CD14-positive monocyte (primary cell): Measurements from ENCODE around the gene IRF2. TPM values are rescaled to one million over a fixed set of nuclear protein-coding genes. Genes with fewer than 3 reads are reported as not detected.
A peak's percentile ranks its signal among the peaks of the same experiment; 100 is the strongest.

Source experiments
- DNase-seq, 3 donors: peaks; one replicate each; pipeline ENCODE4 v3.0.0-alpha.2; 2011 to 2022
- H2AFZ ChIP-seq: 2 replicates; pipeline ENCODE4 v1.6.0; 2012; ENCODE audit warnings: mild to moderate bottlenecking, low read depth, low read length, inconsistent platforms; ENCODE audit not compliant: insufficient read depth, poor library complexity, severe bottlenecking
- H3K27ac ChIP-seq, 2 donors: 1 replicate in 1 of 2; 2 replicates in 1 of 2; pipeline ENCODE4 v1.5.1; 2012 to 2013; ENCODE audit warnings: low read length in 2 of 2, control low read depth in 1 of 2, inconsistent platforms in 1 of 2, low read depth in 1 of 2, mild to moderate bottlenecking in 1 of 2
- H3K27me3 ChIP-seq, 2 donors: one replicate each; pipeline versions ENCODE4 v1.6.0 to v1.6.1; 2011 to 2013; ENCODE audit warnings: low read length in 2 of 2; ENCODE audit not compliant: control insufficient read depth in 2 of 2, insufficient read depth in 2 of 2
- H3K36me3 ChIP-seq, 2 donors: replicated peaks in 1 of 2; 1 replicate in 1 of 2; 2 replicates in 1 of 2; pipeline versions ENCODE4 v1.5.1 to v1.6.1; 2012 to 2013; ENCODE audit warnings: low read length in 2 of 2, control low read depth in 1 of 2, inconsistent platforms in 1 of 2, mild to moderate bottlenecking in 1 of 2; ENCODE audit not compliant: insufficient read depth in 2 of 2, control insufficient read depth in 1 of 2
- H3K4me1 ChIP-seq, 2 donors: 1 replicate in 1 of 2; 2 replicates in 1 of 2; pipeline versions ENCODE4 v1.5.1 to v1.6.1; 2012 to 2013; ENCODE audit warnings: low read length in 2 of 2, control low read depth in 1 of 2, inconsistent platforms in 1 of 2, mild to moderate bottlenecking in 1 of 2, moderate library complexity in 1 of 2; ENCODE audit not compliant: insufficient read depth in 2 of 2, control insufficient read depth in 1 of 2
- H3K4me2 ChIP-seq: replicated peaks from 2 replicates; pipeline ENCODE3; 2012; ENCODE audit warnings: low read length, moderate library complexity, mild to moderate bottlenecking; ENCODE audit not compliant: poor library complexity, severe bottlenecking; ENCODE audit errors: extremely low read depth
- H3K4me3 ChIP-seq, 3 experiments: fragments of 200-600 bp in 1 of 3; sonication (generic) in 1 of 3; replicated peaks in 1 of 3; 1 replicate in 2 of 3; 2 replicates in 1 of 3; pipeline ENCODE4 v1.5.1; 2011 to 2013; ENCODE audit warnings: low read length in 3 of 3, mild to moderate bottlenecking in 3 of 3, control low read depth in 2 of 3, low read depth in 2 of 3, inconsistent platforms in 1 of 3, moderate library complexity in 1 of 3
- H3K79me2 ChIP-seq: 2 replicates; pipeline ENCODE4 v1.6.0; 2012; ENCODE audit warnings: mild to moderate bottlenecking, control low read depth, inconsistent platforms, low read length, moderate library complexity; ENCODE audit not compliant: insufficient read depth
- H3K9ac ChIP-seq: 2 replicates; pipeline ENCODE4 v1.6.0; 2017; ENCODE audit warnings: low read length, mild to moderate bottlenecking; ENCODE audit not compliant: insufficient read depth, poor library complexity, severe bottlenecking
- H3K9me3 ChIP-seq, 2 donors: replicated peaks in 1 of 2; 1 replicate in 1 of 2; 2 replicates in 1 of 2; pipeline versions ENCODE4 v1.5.1 to v1.6.1; 2012 to 2013; ENCODE audit warnings: low read length in 2 of 2, control low read depth in 1 of 2; ENCODE audit not compliant: control insufficient read depth in 1 of 2, insufficient read depth in 1 of 2
- H4K20me1 ChIP-seq: 2 replicates; pipeline ENCODE4 v1.6.0; 2012; ENCODE audit warnings: mild to moderate bottlenecking, low read length, control low read depth, moderate library complexity; ENCODE audit not compliant: insufficient read depth
- H3K27ac Mint-ChIP-seq, 7 donors: one replicate each; pipeline ENCODE4 v1.8.0; 2020; ENCODE audit warnings: mild to moderate bottlenecking in 7 of 7, mixed read lengths in 7 of 7, moderate library complexity in 6 of 7, inconsistent platforms in 2 of 7
- H3K27me3 Mint-ChIP-seq, 3 donors: one replicate each; pipeline ENCODE4 v1.8.0; 2021 to 2022; ENCODE audit warnings: low read depth in 3 of 3, mild to moderate bottlenecking in 3 of 3, mixed read lengths in 3 of 3, moderate library complexity in 3 of 3, inconsistent platforms in 1 of 3
- H3K36me3 Mint-ChIP-seq, 2 donors: one replicate each; pipeline ENCODE4 v1.8.0; 2020; ENCODE audit warnings: mixed read lengths in 2 of 2, inconsistent platforms in 1 of 2, mild to moderate bottlenecking in 1 of 2
- H3K4me1 Mint-ChIP-seq: one replicate; pipeline ENCODE4 v1.8.0; 2020; ENCODE audit warnings: mild to moderate bottlenecking, mixed read lengths
- H3K4me3 Mint-ChIP-seq, 2 donors: one replicate each; pipeline ENCODE4 v1.8.0; 2020; ENCODE audit warnings: mild to moderate bottlenecking in 2 of 2, mixed read lengths in 2 of 2, moderate library complexity in 1 of 2
- H3K9me3 Mint-ChIP-seq, 7 donors: one replicate each; pipeline ENCODE4 v1.8.0; 2020 to 2022; ENCODE audit warnings: mixed read lengths in 7 of 7, mild to moderate bottlenecking in 6 of 7, moderate library complexity in 6 of 7, inconsistent platforms in 2 of 7
- WGBS: methylation state at CpG from one replicate; pipeline ENCODE4 v1.1.5; 2013; ENCODE audit warnings: missing lambda C conversion rate; ENCODE audit not compliant: insufficient coverage; 5-methylcytosine and 5-hydroxymethylcytosine counted together
- intact Hi-C, 2 donors: fragments of 100-400 bp; cut with micrococcal nuclease; formaldehyde crosslinking; loops; one replicate each; pipeline versions ENCODE4 v1.15.0 to v1.15.1; 2023
- polyA plus RNA-seq, 3 donors: library from polyadenylated mRNA; depleted of rRNA in 1 of 3; unstranded in 2 of 3; stranded (reverse) in 1 of 3; fragments of 300-500 nt in 2 of 3; fragments of >200 nt in 1 of 3; fragmentation: Illumina TruSeq in 2 of 3; gene quantifications; 1 replicate in 2 of 3; 2 replicates in 1 of 3; pipeline ENCODE4 v1.2.3, GENCODE V29; 2012 to 2021
- TF ChIP-seq, protein P1 (sequence below): fragments of 200-600 bp; IDR thresholded peaks from one replicate; pipeline ENCODE4 v1.8.0; 2022; ENCODE audit warnings: antibody characterized with exemption, mild to moderate bottlenecking

IRF2 gene
- polyA plus RNA-seq, 3 donors: 51.3 to 76.8 (median 56.1) TPM

DNA sequence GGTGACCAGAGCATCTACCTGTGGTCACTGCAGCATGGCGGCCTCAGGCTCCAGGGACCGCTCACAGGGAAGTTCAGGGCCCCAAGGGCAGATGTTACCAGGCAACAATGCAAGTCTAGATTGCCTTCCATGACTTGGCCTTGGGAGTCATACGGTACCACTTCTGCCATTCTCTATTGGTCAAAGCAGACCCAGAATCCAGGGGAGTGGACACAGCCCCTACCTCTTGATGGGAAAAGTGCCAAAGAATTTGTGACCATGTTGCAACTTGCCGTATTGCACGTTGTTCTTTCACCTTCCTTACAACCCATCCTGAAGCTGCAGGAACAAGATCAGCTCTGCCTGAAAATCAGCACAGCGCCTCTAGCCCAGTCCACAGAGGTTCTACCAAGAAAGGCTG is 111.1 kb downstream of the IRF2 start:
- H2AFZ ChIP-seq: no peak overlapping the region
- Mint-ChIP-seq H3K27me3 (peaks cover 0 to 2% (median 1%) of the 10 kb centered on the region in 3 donors), H3K4me1 (peaks cover 23% of the 10 kb centered on the region), H3K9me3 (peaks cover 0 to 2% (median 0%) of the 10 kb centered on the region in 7 donors), H3K4me3 (no peak overlapping the region), H3K36me3 (peaks cover 0 to under 1% of the 10 kb centered on the region in 2 donors), H3K27ac (no peak overlapping the region)
- no peaks in the 10 kb centered on the region for H3K36me3 ChIP-seq
- TF ChIP-seq, protein P1, sequence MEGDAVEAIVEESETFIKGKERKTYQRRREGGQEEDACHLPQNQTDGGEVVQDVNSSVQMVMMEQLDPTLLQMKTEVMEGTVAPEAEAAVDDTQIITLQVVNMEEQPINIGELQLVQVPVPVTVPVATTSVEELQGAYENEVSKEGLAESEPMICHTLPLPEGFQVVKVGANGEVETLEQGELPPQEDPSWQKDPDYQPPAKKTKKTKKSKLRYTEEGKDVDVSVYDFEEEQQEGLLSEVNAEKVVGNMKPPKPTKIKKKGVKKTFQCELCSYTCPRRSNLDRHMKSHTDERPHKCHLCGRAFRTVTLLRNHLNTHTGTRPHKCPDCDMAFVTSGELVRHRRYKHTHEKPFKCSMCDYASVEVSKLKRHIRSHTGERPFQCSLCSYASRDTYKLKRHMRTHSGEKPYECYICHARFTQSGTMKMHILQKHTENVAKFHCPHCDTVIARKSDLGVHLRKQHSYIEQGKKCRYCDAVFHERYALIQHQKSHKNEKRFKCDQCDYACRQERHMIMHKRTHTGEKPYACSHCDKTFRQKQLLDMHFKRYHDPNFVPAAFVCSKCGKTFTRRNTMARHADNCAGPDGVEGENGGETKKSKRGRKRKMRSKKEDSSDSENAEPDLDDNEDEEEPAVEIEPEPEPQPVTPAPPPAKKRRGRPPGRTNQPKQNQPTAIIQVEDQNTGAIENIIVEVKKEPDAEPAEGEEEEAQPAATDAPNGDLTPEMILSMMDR: no peak
- no peaks in the 10 kb centered on the region for H3K27me3 ChIP-seq
- intact Hi-C loops: no loop called here
- no peak overlapping the region for H3K4me3 ChIP-seq
- no peak overlapping the region for H3K9ac ChIP-seq
- no peaks in the 10 kb centered on the region for H3K79me2 ChIP-seq
- no peak for DNase-seq
- H3K4me2 ChIP-seq: no peak overlapping the region
- H4K20me1 ChIP-seq: no peaks in the 10 kb centered on the region
- peaks cover 0 to 3% of the 10 kb centered on the region in 2 donors for H3K9me3 ChIP-seq
- peaks cover 12 to 22% of the 10 kb centered on the region in 2 donors for H3K4me1 ChIP-seq
- 85% methylated on average over 5 of the region's 6 CpGs for WGBS
- no peak overlapping the region for H3K27ac ChIP-seq

DNA sequence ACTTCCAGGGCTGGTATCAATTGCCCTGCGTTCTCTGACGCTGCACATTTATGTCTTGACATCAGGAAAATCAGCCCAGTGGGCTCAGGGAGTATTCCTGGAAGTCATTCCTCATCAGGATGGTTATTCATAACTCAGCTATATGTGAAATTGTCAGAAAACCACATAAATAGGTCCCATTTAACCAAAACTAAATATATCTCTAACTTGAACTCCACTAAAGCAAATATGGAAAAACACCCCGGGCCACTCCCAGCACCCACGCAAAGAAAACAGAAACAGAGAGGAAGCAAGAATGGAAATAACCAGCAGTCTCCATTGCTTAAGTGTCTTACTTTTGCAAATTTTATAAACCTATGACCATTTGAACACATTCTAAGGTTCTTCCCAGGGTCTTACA is 112.0 kb downstream of the IRF2 start:
- H4K20me1 ChIP-seq: no peaks in the 10 kb centered on the region
- peaks cover 5 to 8% (median 7%) of the 10 kb centered on the region in 7 donors for H3K9me3 Mint-ChIP-seq
- peak overlapping the region in 1 of 7 donors; percentile 66 for H3K27ac Mint-ChIP-seq
- peaks cover 0 to 9% of the 10 kb centered on the region in 2 donors for H3K36me3 Mint-ChIP-seq
- H3K9me3 ChIP-seq: peaks cover 8 to 9% of the 10 kb centered on the region in 2 donors
- H3K79me2 ChIP-seq: no peaks in the 10 kb centered on the region
- no peak overlapping the region for H2AFZ ChIP-seq
- no peaks in the 10 kb centered on the region for H3K36me3 ChIP-seq
- H3K27me3 ChIP-seq: no peaks in the 10 kb centered on the region
- no peak overlapping the region for H3K4me3 Mint-ChIP-seq
- no peak overlapping the region for H3K27ac ChIP-seq
- H3K4me3 ChIP-seq: no peak overlapping the region
- 40% methylated on average over 1 of the region's 4 CpGs for WGBS
- intact Hi-C loops: no loop called here
- H3K27me3 Mint-ChIP-seq: peaks cover 0 to 2% (median 1%) of the 10 kb centered on the region in 3 donors
- peaks cover 12 to 28% of the 10 kb centered on the region in 2 donors for H3K4me1 ChIP-seq
- no peak overlapping the region for H3K4me2 ChIP-seq
- H3K9ac ChIP-seq: no peak overlapping the region
- TF ChIP-seq, protein P1: no peak
- DNase-seq: peak in 1 of 3 donors; percentile 39
- H3K4me1 Mint-ChIP-seq: peaks cover 29% of the 10 kb centered on the region
